ENCODE results near the gene ACSS3. TPM values are rescaled to one million over a fixed set of nuclear protein-coding genes. Genes with fewer than 3 reads are reported as not detected.

The ACSS3 gene
- polyA plus RNA-seq, 1 donor: 7.0 TPM

- no peak for DNase-seq (ENCODE audit: low read depth)
These were observed 145.1 kb downstream of the ACSS3 start for GRCh38 chr12:81222846-81223592.

GRCh38 chr12:81224626-81225025 lies 146.7 kb downstream of the ACSS3 start:
- DNase-seq (ENCODE audit: low read depth): no peak

GRCh38 chr12:81229759-81230158 lies 151.9 kb downstream of the ACSS3 start:
- DNase-seq (ENCODE audit: low read depth): no peak

- no peak for DNase-seq (ENCODE audit: low read depth)
These were observed 153.9 kb downstream of the ACSS3 start for GRCh38 chr12:81231574-81232368.

GRCh38 chr12:81245458-81245857 lies 167.6 kb downstream of the ACSS3 start:
- no peak for DNase-seq (ENCODE audit: low read depth)

- DNase-seq (ENCODE audit: low read depth): no peak
These were observed 168.2 kb downstream of the ACSS3 start for GRCh38 chr12:81245907-81246570.

- no peak for DNase-seq (ENCODE audit: low read depth)
These were observed 172.1 kb downstream of the ACSS3 start for GRCh38 chr12:81249976-81250375.

- no peak for DNase-seq (ENCODE audit: low read depth)
These were observed 174.3 kb downstream of the ACSS3 start for GRCh38 chr12:81252228-81252627.

- no peak for DNase-seq (ENCODE audit: low read depth)
These were observed 175.5 kb downstream of the ACSS3 start for GRCh38 chr12:81253360-81253759.

- no peak for DNase-seq (ENCODE audit: low read depth)
These were observed 177.6 kb downstream of the ACSS3 start for GRCh38 chr12:81255456-81255855.

GRCh38 chr12:81255947-81256346 lies 178.1 kb downstream of the ACSS3 start:
- no peak for DNase-seq (ENCODE audit: low read depth)

- DNase-seq (ENCODE audit: low read depth): peak; percentile 36
These were observed 180.2 kb downstream of the ACSS3 start for GRCh38 chr12:81257947-81258551.

- DNase-seq (ENCODE audit: low read depth): no peak
These were observed 181.5 kb downstream of the ACSS3 start for GRCh38 chr12:81259360-81259759.

- DNase-seq (ENCODE audit: low read depth): no peak
These were observed 183.8 kb downstream of the ACSS3 start for GRCh38 chr12:81261508-81262207.

- DNase-seq (ENCODE audit: low read depth): no peak
These were observed 185.2 kb downstream of the ACSS3 start for GRCh38 chr12:81263072-81263471.

- no peak for DNase-seq (ENCODE audit: low read depth)
These were observed 192.5 kb downstream of the ACSS3 start for GRCh38 chr12:81270385-81270784.

- DNase-seq (ENCODE audit: low read depth): no peak
These were observed 197.0 kb downstream of the ACSS3 start for GRCh38 chr12:81274637-81275529.

GRCh38 chr12:81284137-81284536 lies 206.3 kb downstream of the ACSS3 start:
- no peak for DNase-seq (ENCODE audit: low read depth)

GRCh38 chr12:81288651-81289050 lies 210.8 kb downstream of the ACSS3 start:
- no peak for DNase-seq (ENCODE audit: low read depth)
